Epithelial cell of prostate (primary cell): ENCODE results near the gene COMMD2.

Experiments used
- DNase-seq: peaks from one replicate; pipeline ENCODE4 v3.0.0-alpha.2; 2011; ENCODE audit warnings: low read depth, low spot score
- H3K27ac ChIP-seq: fragments of 450-650 bp; 2 replicates; pipeline ENCODE4 v1.5.1; 2017; ENCODE audit warnings: mild to moderate bottlenecking

The COMMD2 gene

GRCh38 chr3:149765762-149766334 lies 13.6 kb upstream of the COMMD2 start:
- H3K27ac ChIP-seq: no peak overlapping the region
- no peak for DNase-seq

- DNase-seq: no peak
- H3K27ac ChIP-seq: no peak overlapping the region
Measured at GRCh38 chr3:149764302-149764701, 12.0 kb upstream of the COMMD2 start.

- no peak overlapping the region for H3K27ac ChIP-seq
- no peak for DNase-seq
Measured at GRCh38 chr3:149763565-149764195, 11.4 kb upstream of the COMMD2 start.

GRCh38 chr3:149753717-149754116 lies 1.4 kb upstream of the COMMD2 start:
- H3K27ac ChIP-seq: peak overlapping the region; percentile 2
- DNase-seq: no peak

GRCh38 chr3:149752788-149753136 lies 473 bp upstream of the COMMD2 start:
- no peak for DNase-seq
- H3K27ac ChIP-seq: peak overlapping the region; percentile 51

- DNase-seq: no peak
- H3K27ac ChIP-seq: no peak overlapping the region
Measured at GRCh38 chr3:149751551-149751950, 738 bp downstream of the COMMD2 start.

GRCh38 chr3:149744606-149745005 lies 7.7 kb downstream of the COMMD2 start:
- no peak overlapping the region for H3K27ac ChIP-seq
- DNase-seq: no peak

- no peak for DNase-seq
- no peak overlapping the region for H3K27ac ChIP-seq
Measured at GRCh38 chr3:149744151-149744550, 8.1 kb downstream of the COMMD2 start.

GRCh38 chr3:149739396-149739795 lies 12.9 kb downstream of the COMMD2 start:
- peak overlapping the region; percentile 38 for H3K27ac ChIP-seq
- no peak for DNase-seq

- no peak for DNase-seq
- H3K27ac ChIP-seq: peak overlapping the region; percentile 38
Measured at GRCh38 chr3:149738876-149739275, 13.4 kb downstream of the COMMD2 start.

GRCh38 chr3:149736953-149737205 lies 15.4 kb downstream of the COMMD2 start:
- no peak for DNase-seq

GRCh38 chr3:149736175-149736952 lies 15.9 kb downstream of the COMMD2 start:
- peak overlapping the region; percentile 54 for H3K27ac ChIP-seq
- peak; percentile 40 for DNase-seq

More at GRCh38 chr3:149736953-149737205, 15.4 kb downstream of the COMMD2 start:
- H3K27ac ChIP-seq: peak overlapping the region; percentile 54

GRCh38 chr3:149732234-149732633 lies 20.1 kb downstream of the COMMD2 start:
- DNase-seq: no peak
- H3K27ac ChIP-seq: no peak overlapping the region

GRCh38 chr3:149727656-149728055 lies 24.6 kb downstream of the COMMD2 start:
- no peak overlapping the region for H3K27ac ChIP-seq

GRCh38 chr3:149726716-149727407 lies 25.4 kb downstream of the COMMD2 start:
- DNase-seq: no peak
- no peak overlapping the region for H3K27ac ChIP-seq

More at GRCh38 chr3:149727656-149728055, 24.6 kb downstream of the COMMD2 start:
- DNase-seq: no peak

GRCh38 chr3:149723781-149724180 lies 28.5 kb downstream of the COMMD2 start:
- H3K27ac ChIP-seq: no peak overlapping the region
- DNase-seq: no peak

GRCh38 chr3:149720918-149721317 lies 31.4 kb downstream of the COMMD2 start:
- no peak overlapping the region for H3K27ac ChIP-seq
- DNase-seq: no peak

- peak; percentile 16 for DNase-seq
- H3K27ac ChIP-seq: no peak overlapping the region
Measured at GRCh38 chr3:149717391-149718056, 34.8 kb downstream of the COMMD2 start.

- no peak for DNase-seq
- H3K27ac ChIP-seq: no peak overlapping the region
Measured at GRCh38 chr3:149716984-149717383, 35.3 kb downstream of the COMMD2 start.

GRCh38 chr3:149715247-149715646 lies 37.0 kb downstream of the COMMD2 start:
- no peak for DNase-seq
- H3K27ac ChIP-seq: no peak overlapping the region
